Ishikawa (cell line): ENCODE results near the gene HRCT1.

Experiments used
- CEBPB ChIP-seq: IDR thresholded peaks from 2 replicates; pipeline ENCODE4 v1.6.1; 2012
- CREB1 ChIP-seq: IDR thresholded peaks from 2 replicates; pipeline ENCODE4 v1.6.1; 2012; ENCODE audit warnings: low read depth
- EGR1 ChIP-seq: IDR thresholded peaks from 2 replicates; pipeline ENCODE4 v1.6.1; 2012
- EP300 ChIP-seq: IDR thresholded peaks from 2 replicates; pipeline ENCODE4 v1.6.1; 2012; ENCODE audit warnings: borderline replicate concordance
- FOXM1 ChIP-seq: IDR thresholded peaks from 2 replicates; pipeline ENCODE4 v1.6.1; 2012; ENCODE audit warnings: low read depth, borderline replicate concordance
- MAX ChIP-seq: IDR thresholded peaks from 2 replicates; pipeline ENCODE4 v1.6.1; 2012
- NFIC ChIP-seq: IDR thresholded peaks from 2 replicates; pipeline ENCODE4 v1.6.1; 2012
- RAD21 ChIP-seq: IDR thresholded peaks from 2 replicates; pipeline ENCODE4 v1.6.1; 2012; ENCODE audit warnings: low read depth
- REST ChIP-seq: IDR thresholded peaks from 2 replicates; pipeline ENCODE4 v1.6.1; 2012; ENCODE audit warnings: low read depth, mild to moderate bottlenecking
- TAF1 ChIP-seq: IDR thresholded peaks from 2 replicates; pipeline ENCODE4 v1.6.1; 2012; ENCODE audit warnings: low read depth, mild to moderate bottlenecking
- TCF12 ChIP-seq: IDR thresholded peaks from 2 replicates; pipeline ENCODE4 v1.6.1; 2012; ENCODE audit warnings: low read depth
- TEAD4 ChIP-seq: IDR thresholded peaks from 2 replicates; pipeline ENCODE4 v1.6.1; 2012
- YY1 ChIP-seq: IDR thresholded peaks from 2 replicates; pipeline ENCODE4 v1.6.1; 2012; ENCODE audit warnings: low read depth
- ZBTB7A ChIP-seq: IDR thresholded peaks from 2 replicates; pipeline ENCODE4 v1.6.1; 2012; ENCODE audit warnings: low read depth
- TF ChIP-seq, protein P1 (sequence below): IDR thresholded peaks from 2 replicates; pipeline ENCODE4 v1.6.1; 2012

Gene HRCT1

GRCh38 chr9:35859990-35860339 lies 46.0 kb upstream of the HRCT1 start:
- TF ChIP-seq TCF12 = no peak
- TF ChIP-seq TAF1 = no peak
- no peak for TF ChIP-seq TEAD4
- TF ChIP-seq RAD21 = no peak
- no peak for TF ChIP-seq NFIC
- TF ChIP-seq, protein P1, sequence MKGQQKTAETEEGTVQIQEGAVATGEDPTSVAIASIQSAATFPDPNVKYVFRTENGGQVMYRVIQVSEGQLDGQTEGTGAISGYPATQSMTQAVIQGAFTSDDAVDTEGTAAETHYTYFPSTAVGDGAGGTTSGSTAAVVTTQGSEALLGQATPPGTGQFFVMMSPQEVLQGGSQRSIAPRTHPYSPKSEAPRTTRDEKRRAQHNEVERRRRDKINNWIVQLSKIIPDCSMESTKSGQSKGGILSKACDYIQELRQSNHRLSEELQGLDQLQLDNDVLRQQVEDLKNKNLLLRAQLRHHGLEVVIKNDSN = no peak
- TF ChIP-seq ZBTB7A = no peak
- TF ChIP-seq EGR1 = no peak

DNA sequence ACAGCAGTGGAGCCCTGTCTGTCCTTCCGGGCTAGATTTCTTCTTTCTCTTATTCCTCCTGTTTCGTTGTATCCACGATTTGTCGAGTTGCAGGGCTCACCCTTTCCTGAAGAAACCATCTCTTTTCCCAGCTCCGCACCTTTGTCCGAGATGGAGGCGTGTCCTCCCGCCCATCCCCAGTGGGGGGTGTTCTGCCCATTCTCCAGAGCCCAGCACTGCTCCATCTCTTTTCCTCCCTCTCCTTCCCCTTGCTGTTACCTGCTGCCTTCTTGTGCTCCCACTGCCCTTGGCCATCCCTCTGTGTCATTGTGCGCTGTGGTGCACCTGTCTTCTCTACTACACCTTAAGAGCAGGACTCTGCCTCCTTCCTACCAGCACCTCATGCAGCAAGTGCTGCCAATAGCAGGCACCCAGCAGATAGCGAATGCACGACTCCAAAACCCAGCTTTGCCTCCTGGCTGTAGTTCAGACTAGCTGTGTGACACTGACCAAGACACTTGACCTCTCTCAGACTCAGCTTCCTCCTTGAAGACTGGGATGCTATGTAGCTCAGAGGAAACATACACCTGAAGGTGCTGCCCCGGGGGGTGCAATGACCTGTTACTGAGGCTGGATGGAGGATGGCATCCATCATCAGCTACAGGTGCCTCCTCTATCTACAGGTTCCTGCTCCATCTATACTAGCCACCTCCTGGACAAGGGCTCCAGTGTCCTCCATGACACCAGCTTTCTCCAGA lies 44.7 kb upstream of the HRCT1 start:
- TF ChIP-seq FOXM1 = no peak
- no peak for TF ChIP-seq CEBPB
- no peak for TF ChIP-seq EGR1
- no peak for TF ChIP-seq NFIC
- TF ChIP-seq YY1 = no peak
- TF ChIP-seq RAD21 = no peak
- no peak for TF ChIP-seq ZBTB7A
- TF ChIP-seq TCF12 = no peak

DNA sequence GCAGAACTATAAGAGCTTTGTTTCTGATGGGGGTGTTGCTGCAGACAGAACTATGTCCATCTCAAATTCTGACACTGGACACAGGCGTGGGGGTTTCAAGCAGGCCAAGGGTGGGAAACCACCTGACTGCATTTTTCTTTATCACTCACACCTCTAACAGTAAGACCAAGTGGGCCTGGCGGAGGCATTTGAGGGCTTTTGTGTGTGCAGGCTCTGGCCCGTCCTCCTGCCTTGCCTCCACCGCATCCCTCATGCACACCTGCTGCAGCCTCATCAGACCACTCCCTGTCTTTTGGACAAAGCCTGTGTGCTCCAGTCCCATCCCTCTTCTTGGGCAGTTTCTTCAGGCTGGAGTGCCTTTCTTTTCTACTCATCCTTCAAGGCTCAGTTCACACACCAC lies 43.7 kb upstream of the HRCT1 start:
- TF ChIP-seq FOXM1 (no peak), TEAD4 (no peak), TCF12 (no peak), REST (no peak), CEBPB (no peak)

DNA sequence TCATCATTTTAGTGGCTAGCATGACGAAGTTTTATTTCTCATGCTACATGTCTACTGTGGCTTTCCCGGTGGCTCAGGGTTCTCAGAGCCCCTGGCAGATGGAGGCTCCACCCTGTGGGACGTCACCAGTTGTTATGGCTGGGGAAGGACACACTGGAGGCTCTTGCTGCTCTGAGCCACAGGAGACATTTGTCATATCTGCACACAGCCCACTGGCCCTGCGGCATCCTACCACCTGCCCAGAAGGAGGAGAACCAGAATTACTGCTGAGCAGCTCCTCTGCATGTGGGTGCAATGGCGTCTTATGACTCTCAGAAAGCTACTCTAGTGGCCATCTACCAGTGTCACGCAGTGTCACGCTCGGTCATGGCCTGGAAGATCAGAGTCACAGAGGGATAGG lies 42.4 kb upstream of the HRCT1 start:
- TF ChIP-seq NFIC (no peak), TEAD4 (no peak), CREB1 (no peak), TCF12 (no peak), EGR1 (no peak)
- TF ChIP-seq, protein P1 = no peak

GRCh38 chr9:35864695-35865255 lies 41.2 kb upstream of the HRCT1 start:
- TF ChIP-seq NFIC (no peak), FOXM1 (no peak), CEBPB (no peak), RAD21 (no peak), MAX (no peak), TEAD4 (no peak), CREB1 (no peak), REST (no peak), EP300 (no peak), TCF12 (no peak), TAF1 (no peak)
- TF ChIP-seq, protein P1 = no peak

GRCh38 chr9:35867538-35867937 lies 38.5 kb upstream of the HRCT1 start:
- TF ChIP-seq RAD21 (no peak), NFIC (no peak), FOXM1 (no peak), TEAD4 (no peak), EP300 (no peak), CEBPB (no peak), MAX (no peak), CREB1 (no peak), TCF12 (no peak), EGR1 (no peak), YY1 (no peak), REST (no peak), TAF1 (no peak), ZBTB7A (no peak)
- TF ChIP-seq, protein P1 = no peak
